ENCODE results near the gene CAPN14.

- TF ChIP-seq, protein P1, sequence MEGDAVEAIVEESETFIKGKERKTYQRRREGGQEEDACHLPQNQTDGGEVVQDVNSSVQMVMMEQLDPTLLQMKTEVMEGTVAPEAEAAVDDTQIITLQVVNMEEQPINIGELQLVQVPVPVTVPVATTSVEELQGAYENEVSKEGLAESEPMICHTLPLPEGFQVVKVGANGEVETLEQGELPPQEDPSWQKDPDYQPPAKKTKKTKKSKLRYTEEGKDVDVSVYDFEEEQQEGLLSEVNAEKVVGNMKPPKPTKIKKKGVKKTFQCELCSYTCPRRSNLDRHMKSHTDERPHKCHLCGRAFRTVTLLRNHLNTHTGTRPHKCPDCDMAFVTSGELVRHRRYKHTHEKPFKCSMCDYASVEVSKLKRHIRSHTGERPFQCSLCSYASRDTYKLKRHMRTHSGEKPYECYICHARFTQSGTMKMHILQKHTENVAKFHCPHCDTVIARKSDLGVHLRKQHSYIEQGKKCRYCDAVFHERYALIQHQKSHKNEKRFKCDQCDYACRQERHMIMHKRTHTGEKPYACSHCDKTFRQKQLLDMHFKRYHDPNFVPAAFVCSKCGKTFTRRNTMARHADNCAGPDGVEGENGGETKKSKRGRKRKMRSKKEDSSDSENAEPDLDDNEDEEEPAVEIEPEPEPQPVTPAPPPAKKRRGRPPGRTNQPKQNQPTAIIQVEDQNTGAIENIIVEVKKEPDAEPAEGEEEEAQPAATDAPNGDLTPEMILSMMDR (IDR thresholded peaks at IDR 0.05): no peak
- TF ChIP-seq POLR2A (IDR thresholded peaks at IDR 0.05): no peak
- no peak for TF ChIP-seq POLR2AphosphoS5 (IDR thresholded peaks at IDR 0.05)
- no peak for TF ChIP-seq EP300 (IDR thresholded peaks at IDR 0.05)
Measured at GRCh38 chr2:31243053-31243452, 25.7 kb upstream of the CAPN14 start.

All from sigmoid colon (tissue), 4 donors.